GM12878 (cell line): Measurements from ENCODE around the gene MNT. TPM values are rescaled to one million over a fixed set of nuclear protein-coding genes. Genes with fewer than 3 reads are reported as not detected.

Source experiments
- CBFB ChIP-seq: IDR thresholded peaks from 2 replicates; pipeline ENCODE4 v1.6.1; 2016; ENCODE audit warnings: antibody characterized with exemption, low read depth
- EED ChIP-seq: sonication (generic); IDR thresholded peaks from 2 replicates; pipeline ENCODE4 v1.6.1; 2016; ENCODE audit warnings: antibody characterized with exemption, low read depth
- LARP7 ChIP-seq: fragments of 450-650 bp; IDR thresholded peaks from 2 replicates; pipeline ENCODE4 v1.6.1; 2017; ENCODE audit warnings: mild to moderate bottlenecking
- MTA3 ChIP-seq: IDR thresholded peaks from 2 replicates; pipeline ENCODE4 v1.6.1; 2012; ENCODE audit warnings: low read length, inconsistent platforms, borderline replicate concordance
- MXI1 ChIP-seq: fragments of 150-350 bp; IDR thresholded peaks from 2 replicates; pipeline ENCODE4 v1.6.1; 2011; ENCODE audit warnings: low read depth, mild to moderate bottlenecking, inconsistent platforms, low read length, improper control_type of control experiment
- POU2F2 ChIP-seq: IDR thresholded peaks from 3 replicates; pipeline ENCODE4 v1.6.1; 2011; ENCODE audit warnings: low read depth, mild to moderate bottlenecking, low read length, borderline replicate concordance
- polyA plus RNA-seq, 11 experiments: library from polyadenylated mRNA; depleted of rRNA in 4 of 11; unstranded in 6 of 11; stranded (reverse) in 5 of 11; fragments of >200 nt; fragmentation: Nextera tagmentation in 4 of 11; fragmentation: Illumina TruSeq in 1 of 11; extraction: Ambion mirVana in 4 of 11; extraction: Trizol in 1 of 11; gene quantifications; 1 replicate in 1 of 11; 2 replicates in 10 of 11; pipeline versions ENCODE4 v1.2.1 to v1.2.3, GENCODE V29; 2011 to 2016; ENCODE audit warnings: inconsistent platforms in 2 of 11, missing spikeins in 2 of 11, low read depth in 1 of 11
- total RNA-seq, 4 experiments: library from RNA; depleted of rRNA in 3 of 4; stranded (reverse); fragments of >200 nt in 3 of 4; fragmentation: Illumina TruSeq in 1 of 4; extraction: Trizol in 1 of 4; gene quantifications; 2 replicates each; pipeline versions ENCODE4 v1.2.1 to v1.2.3, GENCODE V29; 2013 to 2021
- TF ChIP-seq, protein P1 (sequence below): fragments of 450-650 bp; IDR thresholded peaks from 2 replicates; pipeline ENCODE4 v1.6.1; 2018; ENCODE audit warnings: borderline replicate concordance, mild to moderate bottlenecking; ENCODE audit not compliant: partially characterized antibody
- TF ChIP-seq, protein P2 (sequence below): fragments of 450-650 bp; IDR thresholded peaks from 2 replicates; pipeline ENCODE4 v1.6.1; 2018; ENCODE audit warnings: mild to moderate bottlenecking, low read depth, moderate library complexity; ENCODE audit not compliant: partially characterized antibody
- TF ChIP-seq, protein P3 (sequence below): fragments of 450-650 bp; formaldehyde crosslinking; IDR thresholded peaks from 2 replicates; pipeline ENCODE4 v1.4.0; 2020; ENCODE audit warnings: mild to moderate bottlenecking, moderate library complexity
- TF ChIP-seq, protein P4 (sequence below): IDR thresholded peaks from 2 replicates; pipeline ENCODE4 v1.6.1; 2011; ENCODE audit warnings: low read depth, mild to moderate bottlenecking, low read length, moderate library complexity, borderline replicate concordance; ENCODE audit errors: extremely low read depth
- TF ChIP-seq, protein P5 (sequence below): fragments of 450-650 bp; IDR thresholded peaks from 2 replicates; pipeline ENCODE4 v1.6.1; 2017; ENCODE audit warnings: mild to moderate bottlenecking, moderate library complexity

The MNT gene
- total and polyA plus RNA-seq, 10 of the 15 experiments (the other 5 are each of a cell fraction or from before 2014, with no cell fraction given) = 0.31 to 15.9 (median 3.8) TPM

DNA sequence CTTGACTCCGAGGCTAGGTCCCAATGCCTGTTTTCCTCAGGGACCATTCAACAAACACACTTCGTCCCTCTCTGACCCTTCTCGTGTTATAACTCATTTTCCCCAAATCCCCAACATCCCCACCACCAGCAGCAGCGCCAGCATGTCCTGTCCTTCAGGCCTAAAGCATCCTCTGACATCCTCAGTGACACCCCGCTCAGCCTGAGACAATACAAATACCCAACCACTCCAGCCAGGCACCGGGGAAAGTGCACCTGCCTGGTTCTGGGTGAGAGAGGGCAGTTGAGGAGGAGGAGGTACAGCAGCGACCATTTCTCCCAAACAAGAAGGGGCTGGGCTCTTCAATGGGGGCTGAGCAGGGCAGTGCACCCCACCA is 4.7 kb downstream of the MNT start (continued):
- TF ChIP-seq, protein P1, sequence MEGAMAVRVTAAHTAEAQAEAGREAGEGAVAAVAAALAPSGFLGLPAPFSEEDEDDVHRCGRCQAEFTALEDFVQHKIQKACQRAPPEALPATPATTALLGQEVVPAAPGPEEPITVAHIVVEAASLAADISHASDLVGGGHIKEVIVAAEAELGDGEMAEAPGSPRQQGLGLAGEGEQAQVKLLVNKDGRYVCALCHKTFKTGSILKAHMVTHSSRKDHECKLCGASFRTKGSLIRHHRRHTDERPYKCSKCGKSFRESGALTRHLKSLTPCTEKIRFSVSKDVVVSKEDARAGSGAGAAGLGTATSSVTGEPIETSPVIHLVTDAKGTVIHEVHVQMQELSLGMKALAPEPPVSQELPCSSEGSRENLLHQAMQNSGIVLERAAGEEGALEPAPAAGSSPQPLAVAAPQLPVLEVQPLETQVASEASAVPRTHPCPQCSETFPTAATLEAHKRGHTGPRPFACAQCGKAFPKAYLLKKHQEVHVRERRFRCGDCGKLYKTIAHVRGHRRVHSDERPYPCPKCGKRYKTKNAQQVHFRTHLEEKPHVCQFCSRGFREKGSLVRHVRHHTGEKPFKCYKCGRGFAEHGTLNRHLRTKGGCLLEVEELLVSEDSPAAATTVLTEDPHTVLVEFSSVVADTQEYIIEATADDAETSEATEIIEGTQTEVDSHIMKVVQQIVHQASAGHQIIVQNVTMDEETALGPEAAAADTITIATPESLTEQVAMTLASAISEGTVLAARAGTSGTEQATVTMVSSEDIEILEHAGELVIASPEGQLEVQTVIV = no peak
- TF ChIP-seq EED = no peak
- TF ChIP-seq, protein P2, sequence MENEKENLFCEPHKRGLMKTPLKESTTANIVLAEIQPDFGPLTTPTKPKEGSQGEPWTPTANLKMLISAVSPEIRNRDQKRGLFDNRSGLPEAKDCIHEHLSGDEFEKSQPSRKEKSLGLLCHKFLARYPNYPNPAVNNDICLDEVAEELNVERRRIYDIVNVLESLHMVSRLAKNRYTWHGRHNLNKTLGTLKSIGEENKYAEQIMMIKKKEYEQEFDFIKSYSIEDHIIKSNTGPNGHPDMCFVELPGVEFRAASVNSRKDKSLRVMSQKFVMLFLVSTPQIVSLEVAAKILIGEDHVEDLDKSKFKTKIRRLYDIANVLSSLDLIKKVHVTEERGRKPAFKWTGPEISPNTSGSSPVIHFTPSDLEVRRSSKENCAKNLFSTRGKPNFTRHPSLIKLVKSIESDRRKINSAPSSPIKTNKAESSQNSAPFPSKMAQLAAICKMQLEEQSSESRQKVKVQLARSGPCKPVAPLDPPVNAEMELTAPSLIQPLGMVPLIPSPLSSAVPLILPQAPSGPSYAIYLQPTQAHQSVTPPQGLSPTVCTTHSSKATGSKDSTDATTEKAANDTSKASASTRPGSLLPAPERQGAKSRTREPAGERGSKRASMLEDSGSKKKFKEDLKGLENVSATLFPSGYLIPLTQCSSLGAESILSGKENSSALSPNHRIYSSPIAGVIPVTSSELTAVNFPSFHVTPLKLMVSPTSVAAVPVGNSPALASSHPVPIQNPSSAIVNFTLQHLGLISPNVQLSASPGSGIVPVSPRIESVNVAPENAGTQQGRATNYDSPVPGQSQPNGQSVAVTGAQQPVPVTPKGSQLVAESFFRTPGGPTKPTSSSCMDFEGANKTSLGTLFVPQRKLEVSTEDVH = no peak
- TF ChIP-seq, protein P3, sequence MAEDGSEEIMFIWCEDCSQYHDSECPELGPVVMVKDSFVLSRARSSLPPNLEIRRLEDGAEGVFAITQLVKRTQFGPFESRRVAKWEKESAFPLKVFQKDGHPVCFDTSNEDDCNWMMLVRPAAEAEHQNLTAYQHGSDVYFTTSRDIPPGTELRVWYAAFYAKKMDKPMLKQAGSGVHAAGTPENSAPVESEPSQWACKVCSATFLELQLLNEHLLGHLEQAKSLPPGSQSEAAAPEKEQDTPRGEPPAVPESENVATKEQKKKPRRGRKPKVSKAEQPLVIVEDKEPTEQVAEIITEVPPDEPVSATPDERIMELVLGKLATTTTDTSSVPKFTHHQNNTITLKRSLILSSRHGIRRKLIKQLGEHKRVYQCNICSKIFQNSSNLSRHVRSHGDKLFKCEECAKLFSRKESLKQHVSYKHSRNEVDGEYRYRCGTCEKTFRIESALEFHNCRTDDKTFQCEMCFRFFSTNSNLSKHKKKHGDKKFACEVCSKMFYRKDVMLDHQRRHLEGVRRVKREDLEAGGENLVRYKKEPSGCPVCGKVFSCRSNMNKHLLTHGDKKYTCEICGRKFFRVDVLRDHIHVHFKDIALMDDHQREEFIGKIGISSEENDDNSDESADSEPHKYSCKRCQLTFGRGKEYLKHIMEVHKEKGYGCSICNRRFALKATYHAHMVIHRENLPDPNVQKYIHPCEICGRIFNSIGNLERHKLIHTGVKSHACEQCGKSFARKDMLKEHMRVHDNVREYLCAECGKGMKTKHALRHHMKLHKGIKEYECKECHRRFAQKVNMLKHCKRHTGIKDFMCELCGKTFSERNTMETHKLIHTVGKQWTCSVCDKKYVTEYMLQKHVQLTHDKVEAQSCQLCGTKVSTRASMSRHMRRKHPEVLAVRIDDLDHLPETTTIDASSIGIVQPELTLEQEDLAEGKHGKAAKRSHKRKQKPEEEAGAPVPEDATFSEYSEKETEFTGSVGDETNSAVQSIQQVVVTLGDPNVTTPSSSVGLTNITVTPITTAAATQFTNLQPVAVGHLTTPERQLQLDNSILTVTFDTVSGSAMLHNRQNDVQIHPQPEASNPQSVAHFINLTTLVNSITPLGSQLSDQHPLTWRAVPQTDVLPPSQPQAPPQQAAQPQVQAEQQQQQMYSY (CRISPR knock-in tag) = no peak
- TF ChIP-seq LARP7 = no peak
- TF ChIP-seq, protein P4, sequence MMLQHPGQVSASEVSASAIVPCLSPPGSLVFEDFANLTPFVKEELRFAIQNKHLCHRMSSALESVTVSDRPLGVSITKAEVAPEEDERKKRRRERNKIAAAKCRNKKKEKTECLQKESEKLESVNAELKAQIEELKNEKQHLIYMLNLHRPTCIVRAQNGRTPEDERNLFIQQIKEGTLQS = no peak
- no peak for TF ChIP-seq MXI1
- no peak for TF ChIP-seq MTA3
- no peak for TF ChIP-seq POU2F2
- TF ChIP-seq CBFB = no peak
- TF ChIP-seq, protein P5, sequence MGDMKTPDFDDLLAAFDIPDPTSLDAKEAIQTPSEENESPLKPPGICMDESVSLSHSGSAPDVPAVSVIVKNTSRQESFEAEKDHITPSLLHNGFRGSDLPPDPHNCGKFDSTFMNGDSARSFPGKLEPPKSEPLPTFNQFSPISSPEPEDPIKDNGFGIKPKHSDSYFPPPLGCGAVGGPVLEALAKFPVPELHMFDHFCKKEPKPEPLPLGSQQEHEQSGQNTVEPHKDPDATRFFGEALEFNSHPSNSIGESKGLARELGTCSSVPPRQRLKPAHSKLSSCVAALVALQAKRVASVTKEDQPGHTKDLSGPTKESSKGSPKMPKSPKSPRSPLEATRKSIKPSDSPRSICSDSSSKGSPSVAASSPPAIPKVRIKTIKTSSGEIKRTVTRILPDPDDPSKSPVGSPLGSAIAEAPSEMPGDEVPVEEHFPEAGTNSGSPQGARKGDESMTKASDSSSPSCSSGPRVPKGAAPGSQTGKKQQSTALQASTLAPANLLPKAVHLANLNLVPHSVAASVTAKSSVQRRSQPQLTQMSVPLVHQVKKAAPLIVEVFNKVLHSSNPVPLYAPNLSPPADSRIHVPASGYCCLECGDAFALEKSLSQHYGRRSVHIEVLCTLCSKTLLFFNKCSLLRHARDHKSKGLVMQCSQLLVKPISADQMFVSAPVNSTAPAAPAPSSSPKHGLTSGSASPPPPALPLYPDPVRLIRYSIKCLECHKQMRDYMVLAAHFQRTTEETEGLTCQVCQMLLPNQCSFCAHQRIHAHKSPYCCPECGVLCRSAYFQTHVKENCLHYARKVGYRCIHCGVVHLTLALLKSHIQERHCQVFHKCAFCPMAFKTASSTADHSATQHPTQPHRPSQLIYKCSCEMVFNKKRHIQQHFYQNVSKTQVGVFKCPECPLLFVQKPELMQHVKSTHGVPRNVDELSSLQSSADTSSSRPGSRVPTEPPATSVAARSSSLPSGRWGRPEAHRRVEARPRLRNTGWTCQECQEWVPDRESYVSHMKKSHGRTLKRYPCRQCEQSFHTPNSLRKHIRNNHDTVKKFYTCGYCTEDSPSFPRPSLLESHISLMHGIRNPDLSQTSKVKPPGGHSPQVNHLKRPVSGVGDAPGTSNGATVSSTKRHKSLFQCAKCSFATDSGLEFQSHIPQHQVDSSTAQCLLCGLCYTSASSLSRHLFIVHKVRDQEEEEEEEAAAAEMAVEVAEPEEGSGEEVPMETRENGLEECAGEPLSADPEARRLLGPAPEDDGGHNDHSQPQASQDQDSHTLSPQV = no peak
